NCI-H69 (cell line): ENCODE data around the gene CLEC2A.
A peak's percentile ranks its signal among the peaks of the same experiment; 100 is the strongest.

ENCODE experiments used
- DNase-seq: peaks from one replicate; lab custom pipeline; 2025; lab: John Stamatoyannopoulos, UW

The CLEC2A gene

DNA sequence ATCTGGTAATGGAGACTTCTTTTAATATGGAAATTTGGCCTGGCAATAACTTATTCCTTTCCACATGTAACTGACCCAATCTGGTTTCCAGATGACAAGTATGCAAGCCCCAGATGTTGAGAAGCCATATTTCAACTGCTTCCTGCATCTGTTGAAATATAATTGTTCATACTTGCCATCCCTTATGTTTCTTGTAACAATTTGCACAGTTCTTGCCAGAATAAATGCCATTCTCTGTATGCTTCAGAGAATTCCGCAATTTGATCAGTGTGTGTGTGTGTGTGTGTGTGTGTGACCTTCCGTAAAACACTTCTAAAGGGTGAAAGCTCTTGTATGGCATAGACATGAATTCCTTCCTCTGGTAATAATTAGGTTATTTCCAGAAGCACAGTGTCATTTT, 1.8 kb upstream of the CLEC2A start:
- DNase-seq: no peak

DNA sequence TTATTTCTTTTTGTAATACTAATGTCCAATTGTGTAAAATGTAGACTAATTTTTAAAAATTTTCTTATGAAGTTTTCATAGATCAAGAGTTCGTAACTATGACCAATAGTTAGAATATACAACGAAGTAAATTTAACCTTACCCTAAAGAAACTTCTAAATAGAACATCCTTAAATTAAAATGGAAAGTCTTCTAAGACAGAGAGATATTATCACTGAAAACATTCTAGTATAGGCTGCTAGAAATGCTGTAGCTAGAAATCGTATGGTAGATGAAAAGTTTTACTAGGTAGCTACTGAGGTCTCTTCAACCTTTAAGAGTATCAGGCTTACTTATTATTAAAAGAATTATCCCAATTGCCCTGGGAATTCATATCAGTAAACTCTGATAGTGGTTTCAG, 925 bp downstream of the CLEC2A start:
- no peak for DNase-seq

DNA sequence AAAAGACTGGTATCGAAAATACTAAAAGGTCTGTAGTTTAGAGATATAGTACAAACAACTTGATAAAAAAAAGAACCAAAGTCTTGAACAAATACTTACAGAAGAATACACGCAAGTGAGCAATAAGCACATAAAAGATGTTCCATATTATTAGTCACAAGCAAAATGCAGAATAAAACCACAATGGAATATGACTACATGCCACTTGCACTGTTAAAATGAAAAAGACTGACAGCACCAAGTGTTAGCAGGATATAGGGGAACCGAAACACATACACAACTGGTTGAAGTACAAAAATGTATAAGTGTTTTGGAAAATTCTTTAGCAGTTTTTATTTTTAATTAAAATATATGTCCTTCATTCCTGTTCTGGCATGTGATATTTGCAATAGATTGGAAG, 3.6 kb downstream of the CLEC2A start:
- DNase-seq: no peak

GRCh38 chr12:9926876-9927275, 5.3 kb downstream of the CLEC2A start:
- DNase-seq: no peak

- peak; percentile 7 for DNase-seq
Observed at GRCh38 chr12:9925705-9926393, 6.3 kb downstream of the CLEC2A start.

DNA sequence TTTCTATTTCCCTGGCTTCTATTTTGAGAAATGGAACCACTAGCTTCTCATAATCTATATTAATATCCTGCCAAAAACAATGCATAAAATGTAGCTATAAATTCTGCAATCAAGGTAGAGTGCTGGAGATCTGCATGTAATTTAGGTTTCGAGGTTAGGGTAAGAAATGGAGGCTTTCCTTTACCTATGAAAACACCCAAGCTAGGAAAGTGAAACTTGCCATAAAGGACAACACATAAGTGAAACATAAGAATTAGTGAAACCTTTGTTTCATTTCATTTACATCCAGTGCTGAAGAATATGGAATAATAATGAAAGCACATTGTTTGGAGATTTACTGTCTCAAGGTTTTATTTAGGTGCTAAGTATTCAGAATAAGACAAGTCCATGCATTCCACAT, 9.7 kb downstream of the CLEC2A start:
- no peak for DNase-seq

- no peak for DNase-seq
Observed at GRCh38 chr12:9920451-9920850, 11.7 kb downstream of the CLEC2A start.

DNA sequence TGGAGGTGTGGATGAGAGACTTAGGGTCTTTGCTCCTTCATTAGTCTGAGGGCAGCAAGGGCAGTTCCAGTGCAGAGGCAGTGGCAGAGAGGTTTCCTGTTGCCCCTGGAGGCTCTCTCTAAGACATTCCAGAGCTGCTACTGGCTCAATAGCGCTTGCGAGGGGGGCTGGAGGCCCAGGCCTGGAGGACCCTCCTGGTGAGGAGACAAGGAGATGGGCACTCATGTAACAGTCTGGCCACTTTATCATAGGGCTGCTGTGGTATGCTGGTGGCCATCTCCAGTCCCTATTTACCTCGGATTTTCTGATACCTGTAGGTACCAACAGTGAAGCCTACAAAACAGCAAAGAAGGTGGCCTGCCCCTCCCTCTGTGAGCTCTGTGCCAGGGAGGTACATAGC, 12.7 kb downstream of the CLEC2A start:
- no peak for DNase-seq

- DNase-seq: no peak
Observed at GRCh38 chr12:9911708-9912107, 20.5 kb downstream of the CLEC2A start.

DNA sequence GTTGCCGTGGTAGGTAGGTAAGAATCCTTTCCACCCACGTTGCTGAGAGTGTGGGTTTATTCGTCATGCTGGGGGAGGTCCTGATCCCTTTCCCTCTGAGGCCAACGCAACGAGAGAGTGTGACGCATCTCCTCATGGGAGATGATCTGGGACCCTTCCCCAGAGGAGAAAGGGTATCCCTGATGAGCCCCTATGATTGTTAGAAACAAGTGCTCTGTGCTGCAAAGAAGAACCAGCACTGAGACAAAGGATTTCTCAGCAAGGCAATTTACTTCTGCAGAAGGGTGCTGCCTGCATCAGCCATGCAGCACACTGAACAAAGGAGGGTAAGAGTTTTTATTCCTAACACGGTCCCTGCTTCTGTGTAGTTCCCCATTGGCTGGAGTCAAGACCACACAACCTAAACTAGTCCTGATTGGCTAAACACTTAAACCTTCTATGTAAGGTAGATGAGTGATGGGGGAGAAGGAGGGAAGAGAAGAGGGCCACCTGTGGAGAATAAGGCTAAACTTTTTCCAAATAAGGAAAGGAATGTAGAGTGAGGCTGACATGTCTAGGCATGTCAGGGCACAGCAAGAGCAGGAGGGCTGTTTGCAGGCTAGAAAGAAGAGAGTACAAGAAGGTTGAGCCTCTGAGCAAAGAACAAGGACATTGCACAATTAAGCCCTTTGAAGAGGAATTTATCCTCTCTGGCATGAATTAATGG, 21.3 kb downstream of the CLEC2A start:
- no peak for DNase-seq

DNA sequence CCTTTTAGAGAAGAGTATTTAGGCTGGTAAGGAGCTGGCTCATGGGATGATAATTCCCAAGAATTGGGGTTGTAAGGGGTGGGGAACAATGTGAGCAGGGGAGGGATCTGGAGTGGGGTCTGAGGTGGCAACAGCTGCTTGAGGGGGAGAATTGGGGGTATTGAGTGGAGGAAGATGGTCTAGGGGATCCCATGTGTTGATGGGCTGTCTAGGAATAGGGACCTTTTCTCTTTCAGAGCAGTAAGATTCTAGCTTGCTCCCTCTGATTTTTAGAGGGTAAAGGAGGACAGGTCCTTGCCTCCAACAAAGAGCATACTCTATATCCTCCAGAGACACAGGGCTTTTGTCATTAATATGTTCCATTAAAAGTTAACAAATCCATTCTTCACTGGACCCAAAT, 22.4 kb downstream of the CLEC2A start:
- no peak for DNase-seq

DNA sequence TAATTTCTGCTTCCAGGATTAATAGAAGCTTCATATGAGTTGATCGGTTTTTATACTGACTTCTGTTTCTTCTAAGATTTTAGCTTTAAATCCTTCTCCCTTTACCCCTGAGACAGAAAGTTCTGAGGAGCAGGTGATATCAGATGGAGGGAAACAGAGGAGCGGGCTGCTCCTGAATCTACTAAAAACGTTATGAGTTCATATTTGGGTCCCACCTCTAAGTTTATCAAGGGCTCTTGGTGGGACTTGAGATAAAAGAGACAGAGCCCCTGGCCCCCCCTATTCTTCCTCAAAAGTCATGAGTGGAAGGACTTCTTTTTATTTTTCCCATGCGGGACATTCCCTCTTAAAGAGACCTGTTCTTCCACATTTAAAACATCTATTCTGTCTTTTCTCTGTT, 23.8 kb downstream of the CLEC2A start:
- no peak for DNase-seq

DNA sequence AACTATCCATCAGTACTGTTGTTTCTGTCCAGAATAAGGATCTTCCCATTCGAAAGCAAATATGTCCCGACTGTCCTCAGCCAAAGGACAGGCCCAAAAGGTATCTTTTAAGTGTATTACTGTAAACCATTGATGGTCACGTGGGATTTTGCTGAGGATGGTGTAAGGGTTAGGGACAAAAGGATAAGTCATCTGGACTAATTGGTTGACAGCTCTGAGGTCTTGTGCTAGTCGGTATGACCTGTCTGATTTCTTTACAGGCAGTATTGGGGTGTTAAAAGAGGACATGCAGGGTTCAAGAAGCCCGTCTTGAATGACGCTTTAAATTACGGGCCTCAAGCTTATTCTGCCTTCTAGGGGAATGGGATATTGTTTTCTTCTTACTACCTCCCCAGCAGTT, 24.4 kb downstream of the CLEC2A start:
- DNase-seq: no peak

GRCh38 chr12:9906873-9907272, 25.3 kb downstream of the CLEC2A start:
- no peak for DNase-seq

DNA sequence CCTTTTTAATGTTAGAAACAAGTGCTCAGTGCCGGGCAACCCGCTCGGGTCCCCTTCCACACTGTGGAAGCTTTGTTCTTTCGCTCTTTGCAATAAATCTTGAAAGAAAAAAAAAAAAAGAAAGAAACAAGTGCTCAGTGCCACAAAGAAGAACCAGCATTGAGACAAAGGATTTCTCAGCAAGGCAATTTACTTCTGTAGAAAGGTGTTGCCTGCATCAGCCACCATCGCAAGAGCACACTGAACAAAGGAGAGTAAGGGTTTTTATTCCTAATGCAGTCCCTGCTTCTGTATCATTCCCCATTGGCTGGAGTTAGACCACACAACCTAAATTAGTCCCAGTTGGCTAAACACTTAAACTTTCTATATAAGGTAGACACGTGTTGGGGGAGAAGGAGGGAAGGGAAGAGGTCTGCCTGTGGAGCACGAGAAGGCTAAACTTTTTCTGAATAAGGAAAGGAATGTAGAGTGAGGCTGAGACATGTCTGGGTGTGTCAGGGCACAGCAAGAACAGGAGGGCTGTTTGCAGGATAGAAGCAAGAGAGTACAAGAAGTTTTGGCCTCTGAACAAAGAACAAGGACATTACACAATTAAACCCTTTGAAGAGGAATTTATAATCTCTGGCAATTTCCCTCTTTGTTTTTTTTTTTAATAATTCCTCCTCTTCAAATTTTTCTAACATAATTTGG, 29.5 kb downstream of the CLEC2A start:
- no peak for DNase-seq

DNA sequence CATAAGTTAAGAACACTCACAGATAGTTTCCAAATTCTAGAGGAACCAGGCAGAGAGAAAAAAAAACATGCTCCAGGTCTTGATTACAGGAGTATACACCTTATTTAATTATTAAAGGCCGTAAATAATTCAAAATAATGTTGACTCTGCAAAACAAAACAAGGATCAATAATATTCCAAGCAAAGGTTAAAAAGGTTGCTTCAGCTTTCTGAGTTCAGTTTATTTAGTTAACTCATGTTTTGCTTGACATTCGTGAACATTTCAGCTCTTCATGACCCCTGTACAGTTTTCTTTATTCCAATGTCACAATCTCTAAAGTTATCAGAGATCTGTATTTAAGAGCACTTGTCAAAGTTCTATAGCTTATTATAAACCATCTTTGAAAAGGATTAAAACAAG, 31.2 kb downstream of the CLEC2A start:
- DNase-seq: no peak

DNA sequence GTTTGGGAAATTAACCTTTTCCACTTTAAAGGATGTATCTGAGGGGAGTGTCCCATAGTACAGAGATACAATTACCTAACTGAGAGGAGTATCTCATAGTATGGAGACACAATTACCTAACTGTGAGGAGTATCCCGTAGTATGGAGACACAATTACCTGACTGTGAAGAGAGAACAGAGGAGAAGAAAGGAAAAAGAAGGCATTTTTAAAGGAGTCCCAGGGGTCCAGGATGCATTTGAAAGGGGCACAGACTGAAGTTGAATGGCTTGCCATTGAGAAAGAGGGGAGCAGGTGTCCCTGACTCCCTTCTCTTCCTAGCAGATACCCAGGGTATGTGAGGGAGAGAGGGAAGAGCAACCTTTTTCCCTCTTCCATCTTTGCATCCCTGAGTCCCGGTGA, 33.0 kb downstream of the CLEC2A start:
- DNase-seq: no peak

- no peak for DNase-seq
Observed at GRCh38 chr12:9897535-9897934, 34.6 kb downstream of the CLEC2A start.

- no peak for DNase-seq
Observed at GRCh38 chr12:9895215-9895971, 36.8 kb downstream of the CLEC2A start.

DNA sequence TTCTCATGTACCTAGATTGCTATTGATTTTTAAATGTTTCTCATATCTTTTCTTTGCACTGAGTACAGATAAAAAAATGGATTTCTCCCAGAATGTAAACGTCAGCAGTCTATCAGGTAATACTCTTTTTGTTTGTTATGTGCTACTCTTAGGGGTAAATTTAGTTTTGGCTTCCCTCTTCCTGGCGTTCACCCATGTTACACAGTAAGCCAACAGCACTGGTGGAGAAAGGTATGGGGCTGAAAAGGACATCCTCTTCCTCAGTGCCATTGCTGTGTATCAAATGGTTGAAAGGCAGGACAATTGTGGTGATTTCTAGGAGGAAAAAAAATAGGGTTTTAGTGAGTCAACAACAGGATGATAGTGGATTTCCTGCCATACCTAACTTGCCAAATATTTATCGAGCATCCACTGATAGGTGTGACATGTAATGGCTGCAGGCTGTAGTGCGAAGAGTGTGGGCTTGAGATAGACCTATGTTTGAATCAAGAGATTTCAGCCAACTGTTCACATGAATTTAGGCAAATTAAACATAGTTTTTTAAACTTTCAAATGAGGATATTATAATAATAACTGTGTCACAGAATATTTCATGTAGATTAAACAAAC, 43.4 kb downstream of the CLEC2A start:
- DNase-seq: no peak

GRCh38 chr12:9883175-9883574, 49.0 kb downstream of the CLEC2A start:
- DNase-seq: no peak

DNA sequence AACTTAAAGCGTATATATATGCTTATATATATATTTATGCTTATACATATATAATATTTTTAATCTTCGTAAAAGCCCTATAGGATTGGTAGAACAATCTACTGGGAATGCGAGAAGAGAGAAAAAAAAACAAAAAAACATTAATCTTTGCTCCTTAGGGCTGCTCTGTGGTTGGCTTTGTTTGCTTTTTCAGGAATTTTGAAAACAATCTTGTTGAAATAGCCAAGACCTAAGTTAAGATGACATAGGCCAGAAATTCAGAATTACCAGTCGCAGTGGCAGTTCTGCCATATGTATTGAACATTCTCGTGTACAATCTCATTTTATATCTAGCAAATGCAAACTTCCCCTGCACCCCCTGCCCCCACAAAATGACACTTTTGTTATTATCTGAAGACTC, 50.2 kb downstream of the CLEC2A start:
- no peak for DNase-seq
